Effector memory CD8-positive, alpha-beta T cell (primary cell): ENCODE measurements around the gene ART5.
A peak's percentile ranks its signal among the peaks of the same experiment; 100 is the strongest.
"Not testable (repeated sequence)": the region's sequence is repeated elsewhere in the genome, so short reads cannot be mapped to it uniquely, and the experiment has no call there.

Experiments used
- ATAC-seq: fragments of 150-1000 bp; cut with Tn5 transposase; replicated peaks from 2 replicates; pipeline ENCODE4 v1.10.0; 2021; ENCODE audit warnings: mild to moderate bottlenecking, moderate library complexity
- DNase-seq, 3 experiments: peaks; one replicate each; pipeline ENCODE4 v3.0.0; 2021
- H3K27ac Mint-ChIP-seq, 2 donors: one replicate each; pipeline ENCODE4 v1.8.0; 2022; ENCODE audit warnings: mild to moderate bottlenecking in 2 of 2, mixed read lengths in 2 of 2, moderate library complexity in 2 of 2
- H3K27me3 Mint-ChIP-seq, 2 donors: one replicate each; pipeline ENCODE4 v1.8.0; 2022; ENCODE audit warnings: mixed read lengths in 2 of 2
- H3K36me3 Mint-ChIP-seq: one replicate; pipeline ENCODE4 v1.8.0; 2022; ENCODE audit warnings: mild to moderate bottlenecking, moderate library complexity, mixed read lengths; ENCODE audit not compliant: insufficient read depth
- H3K4me1 Mint-ChIP-seq, 2 donors: one replicate each; pipeline ENCODE4 v1.8.0; 2022; ENCODE audit warnings: low read depth in 2 of 2, mixed read lengths in 2 of 2
- H3K4me3 Mint-ChIP-seq, 2 donors: one replicate each; pipeline ENCODE4 v1.8.0; 2022; ENCODE audit warnings: mild to moderate bottlenecking in 2 of 2, mixed read lengths in 2 of 2, moderate library complexity in 2 of 2
- H3K9me3 Mint-ChIP-seq, 2 donors: one replicate each; pipeline ENCODE4 v1.8.0; 2022; ENCODE audit warnings: mixed read lengths in 2 of 2

Gene ART5

GRCh38 chr11:3667149-3668035 lies 25.6 kb upstream of the ART5 start:
- no peaks in the 10 kb centered on the region for H3K4me1 Mint-ChIP-seq
- H3K36me3 Mint-ChIP-seq = peaks cover 13% of the 10 kb centered on the region
- no peaks in the 10 kb centered on the region for H3K9me3 Mint-ChIP-seq
- H3K27ac Mint-ChIP-seq = no peak overlapping the region
- H3K4me3 Mint-ChIP-seq = no peak overlapping the region
- no peaks in the 10 kb centered on the region for H3K27me3 Mint-ChIP-seq
- no peak for ATAC-seq
- no peak for DNase-seq

- Mint-ChIP-seq H3K4me3 (no peak overlapping the region), H3K27me3 (no peaks in the 10 kb centered on the region), H3K36me3 (peaks cover 13% of the 10 kb centered on the region), H3K27ac (no peak overlapping the region), H3K9me3 (no peaks in the 10 kb centered on the region), H3K4me1 (no peaks in the 10 kb centered on the region)
- ATAC-seq (no peak), DNase-seq (no peak)
These were observed 24.3 kb upstream of the ART5 start for GRCh38 chr11:3666023-3666530.

DNA sequence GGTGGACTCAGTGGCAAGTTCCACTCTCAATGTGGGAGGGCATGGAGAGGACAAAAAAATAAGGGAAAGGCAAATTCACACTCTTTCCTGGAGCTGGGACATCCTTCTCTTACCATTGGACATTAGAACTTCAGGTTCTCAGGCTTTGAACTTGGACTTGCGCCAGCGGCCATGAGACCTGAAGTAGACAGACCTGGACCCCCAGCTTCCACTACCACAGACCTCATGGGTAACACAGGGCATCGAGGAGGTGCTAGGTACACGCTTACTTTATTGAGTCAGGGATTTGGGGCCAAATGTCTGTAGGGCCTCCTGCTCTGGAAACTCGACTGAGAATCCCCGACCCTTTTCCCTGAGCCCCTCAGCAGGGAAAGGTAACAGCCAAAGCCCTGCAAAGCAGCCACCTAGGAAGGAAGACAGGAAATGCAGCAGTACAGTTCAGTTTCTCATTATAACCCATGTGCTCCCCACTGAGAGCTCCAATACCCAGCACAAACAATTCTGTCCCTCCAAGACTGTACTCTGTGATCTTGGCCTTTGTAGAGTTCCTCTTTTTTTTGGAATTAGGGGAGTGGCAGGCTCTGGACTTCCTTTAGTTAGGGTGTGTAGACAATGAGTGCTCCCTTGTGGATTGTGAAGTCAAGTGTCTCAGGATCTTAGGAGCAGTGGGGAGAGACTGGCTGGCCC lies 23.7 kb upstream of the ART5 start:
- peaks cover 8% of the 10 kb centered on the region for H3K36me3 Mint-ChIP-seq

DNA sequence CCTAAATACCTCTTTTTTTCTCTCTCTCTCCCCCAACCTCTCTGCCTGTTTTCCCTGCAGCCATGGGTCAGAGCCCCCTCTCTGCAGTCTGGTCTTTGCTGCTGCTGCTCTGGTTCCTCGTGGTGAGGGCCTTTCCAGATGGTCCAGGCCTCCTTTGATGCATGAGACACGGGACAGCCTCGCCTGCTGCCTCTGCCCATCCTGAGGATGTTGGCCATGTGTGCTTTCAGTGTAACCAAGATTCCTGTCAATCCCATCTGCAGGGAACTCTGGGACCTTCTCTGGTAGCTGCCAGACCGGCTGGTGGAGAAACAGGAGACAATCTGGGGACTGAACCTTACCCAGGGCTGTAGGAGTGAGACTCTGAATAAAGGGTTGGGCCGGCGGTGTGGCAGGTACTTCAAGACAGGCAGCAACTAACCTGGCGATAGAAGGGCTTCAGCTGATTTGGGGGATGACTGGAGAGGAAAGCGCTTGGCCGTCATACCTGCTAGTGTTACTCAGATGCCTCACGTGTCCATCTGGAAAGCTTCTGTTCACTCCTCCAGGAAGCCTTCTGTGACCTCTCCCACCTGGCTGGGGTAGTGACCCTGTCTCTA lies 22.3 kb upstream of the ART5 start:
- Mint-ChIP-seq H3K4me3 (no peak overlapping the region), H3K4me1 (no peaks in the 10 kb centered on the region), H3K27ac (no peak overlapping the region), H3K9me3 (no peaks in the 10 kb centered on the region), H3K36me3 (peaks cover 3% of the 10 kb centered on the region), H3K27me3 (peaks cover 0 to 7% of the 10 kb centered on the region in 2 donors)
- DNase-seq (no peak), ATAC-seq (no peak)

More for the DNA sequence above, 23.7 kb upstream of the ART5 start:
- Mint-ChIP-seq H3K4me1 (no peaks in the 10 kb centered on the region), H3K9me3 (no peaks in the 10 kb centered on the region), H3K27me3 (no peaks in the 10 kb centered on the region), H3K27ac (peak overlapping the region; percentile 7 to 35), H3K4me3 (no peak overlapping the region)
- ATAC-seq = no peak
- no peak for DNase-seq

DNA sequence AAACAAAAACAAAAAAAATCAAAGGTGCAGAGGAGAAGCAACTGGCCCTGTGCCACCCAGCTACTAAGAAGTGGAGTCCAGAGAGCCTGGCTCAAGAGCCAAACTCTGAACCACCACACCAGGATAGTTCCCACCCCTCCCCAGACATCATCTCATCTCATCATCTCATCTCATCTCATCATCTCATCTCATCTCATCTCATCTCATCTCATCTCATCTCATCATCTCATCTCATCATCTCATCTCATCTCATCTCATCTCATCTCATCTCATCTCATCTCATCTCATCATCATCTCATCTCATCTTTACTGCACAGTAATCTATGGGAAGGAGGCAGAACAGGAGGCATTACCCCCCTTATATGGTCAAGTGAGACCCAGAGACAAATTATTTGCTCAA lies 21.1 kb upstream of the ART5 start:
- peaks cover 3% of the 10 kb centered on the region for H3K36me3 Mint-ChIP-seq
- ATAC-seq (no peak), DNase-seq (no peak)
- peaks cover 9 to 17% of the 10 kb centered on the region in 2 donors for H3K27me3 Mint-ChIP-seq
- no peak overlapping the region for H3K4me3 Mint-ChIP-seq
- no peaks in the 10 kb centered on the region for H3K9me3 Mint-ChIP-seq
- H3K27ac Mint-ChIP-seq = peak overlapping the region in 1 of 2 donors; percentile 2
- no peaks in the 10 kb centered on the region for H3K4me1 Mint-ChIP-seq

GRCh38 chr11:3660960-3661359 lies 19.2 kb upstream of the ART5 start:
- ATAC-seq (no peak), DNase-seq (no peak)
- no peak overlapping the region for H3K4me3 Mint-ChIP-seq
- H3K4me1 Mint-ChIP-seq = no peaks in the 10 kb centered on the region
- H3K27ac Mint-ChIP-seq = peak overlapping the region in 1 of 2 donors; percentile 30
- peaks cover 3% of the 10 kb centered on the region for H3K36me3 Mint-ChIP-seq
- H3K9me3 Mint-ChIP-seq = no peaks in the 10 kb centered on the region
- H3K27me3 Mint-ChIP-seq = peaks cover 9 to 17% of the 10 kb centered on the region in 2 donors

DNA sequence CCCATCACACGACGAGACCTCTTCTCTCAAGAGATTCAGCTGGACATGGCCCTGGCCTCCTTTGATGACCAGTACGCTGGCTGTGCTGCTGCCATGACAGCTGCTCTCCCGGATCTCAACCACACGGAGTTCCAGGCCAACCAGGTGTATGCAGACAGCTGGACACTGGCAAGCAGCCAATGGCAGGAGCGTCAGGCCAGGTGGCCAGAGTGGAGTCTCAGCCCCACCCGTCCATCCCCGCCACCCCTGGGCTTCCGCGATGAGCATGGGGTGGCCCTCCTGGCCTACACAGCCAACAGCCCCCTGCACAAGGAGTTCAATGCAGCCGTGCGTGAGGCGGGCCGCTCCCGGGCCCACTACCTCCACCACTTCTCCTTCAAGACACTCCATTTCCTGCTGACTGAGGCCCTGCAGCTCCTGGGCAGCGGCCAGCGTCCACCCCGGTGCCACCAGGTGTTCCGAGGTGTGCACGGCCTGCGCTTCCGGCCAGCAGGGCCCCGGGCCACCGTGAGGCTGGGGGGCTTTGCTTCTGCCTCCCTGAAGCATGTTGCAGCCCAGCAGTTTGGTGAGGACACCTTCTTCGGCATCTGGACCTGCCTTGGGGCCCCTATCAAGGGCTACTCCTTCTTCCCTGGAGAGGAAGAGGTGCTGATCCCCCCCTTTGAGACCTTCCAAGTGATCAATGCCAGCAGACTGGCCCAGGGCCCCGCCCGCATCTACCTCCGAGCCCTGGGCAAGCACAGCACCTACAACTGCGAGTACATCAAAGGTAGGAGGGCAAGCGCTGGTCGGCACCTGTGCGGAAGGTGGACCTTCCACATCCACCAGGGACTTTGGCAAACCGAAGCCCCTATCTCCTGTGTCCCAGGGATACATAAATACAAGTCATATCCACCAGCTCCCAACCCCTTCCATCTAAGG lies 18.1 kb upstream of the ART5 start:
- Mint-ChIP-seq H3K4me1 (no peaks in the 10 kb centered on the region), H3K4me3 (no peak overlapping the region), H3K27ac (no peak overlapping the region), H3K36me3 (no peaks in the 10 kb centered on the region), H3K27me3 (peaks cover 9 to 17% of the 10 kb centered on the region in 2 donors), H3K9me3 (no peaks in the 10 kb centered on the region)
- ATAC-seq (no peak), DNase-seq (no peak)

DNA sequence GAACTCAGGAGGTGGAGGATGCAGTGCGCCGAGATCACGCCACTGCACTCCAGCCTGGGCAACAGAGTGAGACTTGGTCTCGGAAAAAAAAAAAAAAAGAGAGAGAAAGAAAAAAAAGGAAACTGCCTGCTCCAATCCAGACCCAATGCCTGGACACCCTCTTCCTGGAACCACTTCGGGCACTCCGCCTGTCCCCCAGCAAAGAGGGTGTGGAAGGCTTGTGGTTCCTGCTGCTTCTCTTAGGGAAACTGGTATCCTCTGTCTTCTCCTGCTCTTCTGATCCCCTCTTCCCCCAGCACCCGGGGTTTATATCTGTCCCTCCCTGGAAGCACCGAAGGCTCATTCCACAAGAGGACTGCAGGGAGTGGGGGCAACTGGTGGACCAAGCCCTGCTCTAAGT lies 16.5 kb upstream of the ART5 start:
- H3K9me3 Mint-ChIP-seq = no peaks in the 10 kb centered on the region
- no peak overlapping the region for H3K27ac Mint-ChIP-seq
- H3K27me3 Mint-ChIP-seq = peaks cover 9 to 17% of the 10 kb centered on the region in 2 donors
- H3K4me1 Mint-ChIP-seq = no peaks in the 10 kb centered on the region
- no peaks in the 10 kb centered on the region for H3K36me3 Mint-ChIP-seq
- H3K4me3 Mint-ChIP-seq = no peak overlapping the region
- ATAC-seq (no peak), DNase-seq (no peak)

DNA sequence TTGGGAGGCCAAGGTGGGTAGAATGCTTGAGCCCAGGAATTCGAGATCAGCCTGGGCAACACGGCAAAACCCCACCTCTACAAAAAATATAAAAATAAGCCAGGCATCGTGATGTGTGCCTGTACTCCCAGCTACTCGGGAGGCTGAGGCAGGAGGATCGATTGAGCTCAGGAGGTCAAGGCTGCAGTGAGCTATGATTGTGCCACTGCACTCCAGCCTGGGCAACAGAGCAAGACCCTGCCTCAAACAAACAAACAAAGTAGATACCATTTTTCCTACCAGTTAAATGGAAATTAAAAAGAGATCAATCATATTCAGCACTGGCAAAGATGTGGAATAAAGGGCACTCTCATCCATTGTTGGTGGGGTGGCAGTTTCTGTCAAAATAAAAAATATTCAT lies 15.5 kb upstream of the ART5 start:
- DNase-seq, H3K4me1 Mint-ChIP-seq, H3K27ac Mint-ChIP-seq, H3K4me3 Mint-ChIP-seq, H3K36me3 Mint-ChIP-seq, ATAC-seq, H3K9me3 Mint-ChIP-seq: not testable (repeated sequence)
- peaks cover 9 to 17% of the 10 kb centered on the region in 2 donors for H3K27me3 Mint-ChIP-seq

DNA sequence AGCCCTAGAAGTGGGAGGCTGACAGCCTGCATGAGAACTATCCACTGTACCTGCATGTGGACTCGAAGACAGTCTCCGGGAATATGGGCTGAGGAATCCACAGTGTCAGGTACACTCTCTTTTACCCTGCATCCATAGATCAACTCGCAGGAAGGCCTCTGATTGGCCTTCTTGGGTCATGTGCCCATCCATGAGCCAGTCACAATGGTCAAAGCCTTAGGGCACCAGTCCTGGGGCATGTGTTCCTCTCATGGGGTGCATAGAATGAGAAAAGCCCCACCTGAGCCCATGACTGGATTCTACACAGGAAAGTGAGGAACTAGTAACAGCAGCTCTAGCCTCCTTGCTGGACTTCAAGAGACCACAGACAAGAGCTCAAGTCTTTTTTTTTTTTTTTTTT lies 13.8 kb upstream of the ART5 start:
- no peak for DNase-seq
- peaks cover 17 to 20% of the 10 kb centered on the region in 2 donors for H3K27me3 Mint-ChIP-seq
- H3K9me3 Mint-ChIP-seq = no peaks in the 10 kb centered on the region
- no peak for ATAC-seq
- no peaks in the 10 kb centered on the region for H3K4me1 Mint-ChIP-seq
- no peak overlapping the region for H3K4me3 Mint-ChIP-seq
- no peaks in the 10 kb centered on the region for H3K36me3 Mint-ChIP-seq
- H3K27ac Mint-ChIP-seq = no peak overlapping the region

DNA sequence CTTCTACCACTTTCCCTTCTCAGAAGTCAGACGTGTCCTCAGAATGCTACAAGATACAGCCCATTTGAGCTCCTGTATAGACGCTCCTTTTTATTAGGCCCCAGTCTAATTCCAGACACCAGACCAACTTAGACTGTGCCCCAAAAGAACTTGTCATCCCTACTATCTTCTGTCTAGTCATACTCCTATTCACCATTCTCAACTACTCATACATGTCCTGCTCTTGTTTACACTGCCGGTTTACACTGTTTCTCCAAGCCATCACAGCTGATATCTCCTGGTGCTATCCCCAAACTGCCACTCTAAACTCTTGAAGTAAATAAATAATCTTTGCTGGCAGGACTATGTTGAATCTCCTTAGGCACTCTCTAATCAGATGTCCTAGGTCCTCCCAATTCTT lies 10.7 kb upstream of the ART5 start:
- not testable (repeated sequence) for H3K27ac Mint-ChIP-seq, H3K36me3 Mint-ChIP-seq, H3K4me3 Mint-ChIP-seq, H3K4me1 Mint-ChIP-seq, H3K9me3 Mint-ChIP-seq, DNase-seq, ATAC-seq
- H3K27me3 Mint-ChIP-seq = peaks cover 0 to 40% of the 10 kb centered on the region in 2 donors

GRCh38 chr11:3649374-3649773 lies 7.6 kb upstream of the ART5 start:
- not testable (repeated sequence) for ATAC-seq, H3K4me1 Mint-ChIP-seq, DNase-seq, H3K4me3 Mint-ChIP-seq, H3K27ac Mint-ChIP-seq, H3K36me3 Mint-ChIP-seq, H3K9me3 Mint-ChIP-seq
- H3K27me3 Mint-ChIP-seq = peaks cover 27 to 65% of the 10 kb centered on the region in 2 donors

GRCh38 chr11:3648843-3649242 lies 7.1 kb upstream of the ART5 start:
- not testable (repeated sequence) for H3K36me3 Mint-ChIP-seq, H3K9me3 Mint-ChIP-seq, H3K4me1 Mint-ChIP-seq, H3K27ac Mint-ChIP-seq, ATAC-seq, H3K4me3 Mint-ChIP-seq, DNase-seq
- peaks cover 32 to 67% of the 10 kb centered on the region in 2 donors for H3K27me3 Mint-ChIP-seq
